Neural progenitor cell (in vitro differentiated cells): ENCODE measurements around the gene STT3A. TPM values are rescaled to one million over a fixed set of nuclear protein-coding genes. Genes with fewer than 3 reads are reported as not detected.

ENCODE experiments used
- DNase-seq: peaks from one replicate; pipeline ENCODE4 v3.0.0-alpha.2; 2016; ENCODE audit warnings: low spot score
- H2AFZ ChIP-seq: fragments of 200-600 bp; sonication (generic); replicated peaks from 2 replicates; pipeline ENCODE4 v1.6.1; 2016; ENCODE audit warnings: antibody characterized with exemption
- H3F3A ChIP-seq: fragments of 200-600 bp; sonication (generic); 2 replicates; pipeline ENCODE4 v1.6.1; 2016; ENCODE audit warnings: antibody characterized with exemption, low read depth
- H3K27ac ChIP-seq: fragments of 200-600 bp; sonication (generic); 2 replicates; pipeline ENCODE4 v1.5.1; 2016; ENCODE audit warnings: mild to moderate bottlenecking
- H3K27me3 ChIP-seq: fragments of 200-600 bp; sonication (generic); 2 replicates; pipeline ENCODE4 v1.6.1; 2016; ENCODE audit warnings: mild to moderate bottlenecking, moderate library complexity
- H3K36me3 ChIP-seq: fragments of 200-600 bp; sonication (generic); 2 replicates; pipeline ENCODE4 v1.5.1; 2016
- H3K4me1 ChIP-seq: fragments of 200-600 bp; sonication (generic); 2 replicates; pipeline ENCODE4 v1.6.1; 2016; ENCODE audit warnings: mixed run types
- H3K4me2 ChIP-seq: fragments of 200-600 bp; sonication (generic); 2 replicates; pipeline ENCODE4 v1.6.1; 2016
- H3K4me3 ChIP-seq: fragments of 200-600 bp; sonication (generic); 2 replicates; pipeline ENCODE4 v1.5.1; 2016
- H3K79me2 ChIP-seq: fragments of 200-600 bp; sonication (generic); 2 replicates; pipeline ENCODE4 v1.6.1; 2016; ENCODE audit warnings: low read depth
- H3K9ac ChIP-seq: fragments of 200-600 bp; sonication (generic); 2 replicates; pipeline ENCODE4 v1.6.1; 2016
- H3K9me3 ChIP-seq: fragments of 200-600 bp; sonication (generic); 2 replicates; pipeline ENCODE4 v1.5.1; 2016; ENCODE audit warnings: low read depth
- H4K20me1 ChIP-seq: fragments of 200-600 bp; sonication (generic); 2 replicates; pipeline ENCODE4 v1.6.1; 2016; ENCODE audit warnings: low read depth
- H3K27ac Mint-ChIP-seq: 3 replicates; pipeline ENCODE4 v1.8.0; 2021; ENCODE audit warnings: mixed read lengths
- H3K27me3 Mint-ChIP-seq: 2 replicates; pipeline ENCODE4 v1.8.0; 2022; ENCODE audit warnings: low read depth, mild to moderate bottlenecking, inconsistent platforms, moderate library complexity, mixed read lengths; ENCODE audit not compliant: insufficient read depth
- H3K36me3 Mint-ChIP-seq: 3 replicates; pipeline ENCODE4 v1.8.0; 2021; ENCODE audit warnings: mixed read lengths
- H3K4me1 Mint-ChIP-seq: 3 replicates; pipeline ENCODE4 v1.8.0; 2021; ENCODE audit warnings: mixed read lengths
- H3K4me3 Mint-ChIP-seq: 3 replicates; pipeline ENCODE4 v1.8.0; 2021; ENCODE audit warnings: mild to moderate bottlenecking, moderate library complexity, mixed read lengths
- H3K9me3 Mint-ChIP-seq: 3 replicates; pipeline ENCODE4 v1.8.0; 2020; ENCODE audit warnings: mixed read lengths
- EZH2 ChIP-seq: fragments of 200-600 bp; sonication (generic); IDR thresholded peaks from 2 replicates; pipeline ENCODE4 v1.6.1; 2017; ENCODE audit warnings: antibody characterized with exemption, mild to moderate bottlenecking, moderate library complexity
- EZH2phosphoT487 ChIP-seq: fragments of 200-600 bp; sonication (generic); IDR thresholded peaks from 2 replicates; pipeline ENCODE4 v1.6.1; 2017; ENCODE audit warnings: antibody characterized with exemption
- small RNA-seq: library from RNA; depleted of rRNA; stranded (forward); fragments of <200 nt; gene quantifications from one replicate; pipeline ENCODE3, GENCODE V24; 2015
- total RNA-seq: library from RNA; depleted of rRNA; stranded (reverse); fragments of >200 nt; gene quantifications from 2 replicates; pipeline ENCODE4 v1.2.3, GENCODE V29; 2015; ENCODE audit warnings: low replicate concordance
- TF ChIP-seq, protein P1 (sequence below): fragments of 200-600 bp; sonication (generic); IDR thresholded peaks from 2 replicates; pipeline ENCODE4 v1.5.1; 2017; ENCODE audit warnings: antibody characterized with exemption, mild to moderate bottlenecking

STT3A gene
- total RNA-seq, 1 donor from 2014 or later: 111 TPM

DNA sequence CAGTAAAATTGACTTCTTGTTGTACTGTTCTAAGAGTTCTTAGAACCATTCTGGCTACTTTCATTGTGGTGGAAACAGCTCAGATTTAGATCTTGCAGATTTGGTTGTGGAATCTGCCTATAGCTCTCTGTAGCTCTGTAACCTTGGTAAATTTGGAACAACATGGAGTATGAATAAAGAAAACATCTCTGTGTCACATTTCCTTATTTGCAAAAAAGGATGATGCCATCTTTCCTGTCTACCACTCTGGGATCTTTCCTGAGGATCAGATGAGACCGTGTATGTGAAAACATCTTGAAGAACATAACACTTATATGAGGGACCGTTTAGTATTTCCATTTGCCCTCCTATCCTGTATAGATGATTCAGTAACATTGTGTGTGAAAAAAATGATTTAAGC lies 78.9 kb downstream of the STT3A start:
- no peak overlapping the region for H3K4me3 Mint-ChIP-seq
- no peak for TF ChIP-seq EZH2
- TF ChIP-seq, protein P1, sequence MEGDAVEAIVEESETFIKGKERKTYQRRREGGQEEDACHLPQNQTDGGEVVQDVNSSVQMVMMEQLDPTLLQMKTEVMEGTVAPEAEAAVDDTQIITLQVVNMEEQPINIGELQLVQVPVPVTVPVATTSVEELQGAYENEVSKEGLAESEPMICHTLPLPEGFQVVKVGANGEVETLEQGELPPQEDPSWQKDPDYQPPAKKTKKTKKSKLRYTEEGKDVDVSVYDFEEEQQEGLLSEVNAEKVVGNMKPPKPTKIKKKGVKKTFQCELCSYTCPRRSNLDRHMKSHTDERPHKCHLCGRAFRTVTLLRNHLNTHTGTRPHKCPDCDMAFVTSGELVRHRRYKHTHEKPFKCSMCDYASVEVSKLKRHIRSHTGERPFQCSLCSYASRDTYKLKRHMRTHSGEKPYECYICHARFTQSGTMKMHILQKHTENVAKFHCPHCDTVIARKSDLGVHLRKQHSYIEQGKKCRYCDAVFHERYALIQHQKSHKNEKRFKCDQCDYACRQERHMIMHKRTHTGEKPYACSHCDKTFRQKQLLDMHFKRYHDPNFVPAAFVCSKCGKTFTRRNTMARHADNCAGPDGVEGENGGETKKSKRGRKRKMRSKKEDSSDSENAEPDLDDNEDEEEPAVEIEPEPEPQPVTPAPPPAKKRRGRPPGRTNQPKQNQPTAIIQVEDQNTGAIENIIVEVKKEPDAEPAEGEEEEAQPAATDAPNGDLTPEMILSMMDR: no peak
- no peak for TF ChIP-seq EZH2phosphoT487
- H3K27ac ChIP-seq: no peak overlapping the region
- no peak overlapping the region for H3K4me2 ChIP-seq
- H3K4me1 Mint-ChIP-seq: no peaks in the 10 kb centered on the region
- no peak overlapping the region for H3K27ac Mint-ChIP-seq
- H3K27me3 Mint-ChIP-seq: no peaks in the 10 kb centered on the region
- no peak overlapping the region for H3K9ac ChIP-seq
- H3K4me1 ChIP-seq: no peaks in the 10 kb centered on the region
- H4K20me1 ChIP-seq: no peaks in the 10 kb centered on the region
- peaks cover 17% of the 10 kb centered on the region for H3K79me2 ChIP-seq
- H3K9me3 Mint-ChIP-seq: peaks cover 7% of the 10 kb centered on the region
- no peaks in the 10 kb centered on the region for H3F3A ChIP-seq
- H3K27me3 ChIP-seq: no peaks in the 10 kb centered on the region
- H3K36me3 ChIP-seq: peaks cover 25% of the 10 kb centered on the region
- peaks cover 3% of the 10 kb centered on the region for H3K9me3 ChIP-seq
- no peak overlapping the region for H3K4me3 ChIP-seq
- peaks cover 29% of the 10 kb centered on the region for H3K36me3 Mint-ChIP-seq
- no peak overlapping the region for H2AFZ ChIP-seq
- DNase-seq: no peak

Small RNA genes within 50 kb of the gene (small RNA-seq; reads per million reads assigned to genes)
- gene RNU2-35P: not detected
- gene RNU6-1156P: not detected

Other genes with a start within 250 kb of the STT3A start
- 187 and 197 TPM in 2 replicates for gene FEZ1, start 96.6 kb upstream of the STT3A start, total RNA-seq
- gene EI24, start 23.4 kb upstream of the STT3A start, total RNA-seq: 99.8 and 103 TPM in 2 replicates
- gene CHEK1, start 32.3 kb downstream of the STT3A start, total RNA-seq: 104 and 161 TPM in 2 replicates
- 0.47 and 0.56 TPM in 2 replicates for gene ACRV1, start 88.0 kb downstream of the STT3A start, total RNA-seq
- gene PATE1, start 153.4 kb downstream of the STT3A start, total RNA-seq: not detected in 2 replicates
- 0.24 TPM in 1 of 2 replicates, not detected in the other for gene PATE2, start 186.0 kb downstream of the STT3A start, total RNA-seq
- not detected in 2 replicates for gene PATE3, start 195.3 kb downstream of the STT3A start, total RNA-seq
- not detected in 2 replicates for gene PATE4, start 240.5 kb downstream of the STT3A start, total RNA-seq